Parathyroid adenoma (tissue), 2 donors: ENCODE results near the gene ZNF100.
"Not testable (repeated sequence)": the region's sequence is repeated elsewhere in the genome, so short reads cannot be mapped to it uniquely, and the experiment has no call there.

Experiments
- H2AFZ ChIP-seq: fragments of 300-600 bp; sonication (generic); one replicate; pipeline ENCODE4 v1.7.0; 2017; ENCODE audit warnings: antibody characterized with exemption, mild to moderate bottlenecking
- H3K27ac ChIP-seq: fragments of 300-600 bp; sonication (generic); one replicate; pipeline ENCODE4 v1.7.0; 2017
- H3K27me3 ChIP-seq: fragments of 300-600 bp; sonication (generic); one replicate; pipeline ENCODE4 v1.7.0; 2017; ENCODE audit warnings: low read length; ENCODE audit not compliant: control insufficient read depth, insufficient read depth
- H3K36me3 ChIP-seq: fragments of 300-600 bp; sonication (generic); one replicate; pipeline ENCODE4 v1.7.0; 2017; ENCODE audit warnings: low read length; ENCODE audit not compliant: control insufficient read depth, insufficient read depth
- H3K4me1 ChIP-seq: fragments of 300-600 bp; sonication (generic); one replicate; pipeline ENCODE4 v1.7.0; 2017; ENCODE audit warnings: control low read depth
- H3K4me2 ChIP-seq: fragments of 300-600 bp; sonication (generic); one replicate; pipeline ENCODE4 v1.7.0; 2017; ENCODE audit warnings: low read length
- H3K4me3 ChIP-seq: fragments of 300-600 bp; sonication (generic); one replicate; pipeline ENCODE4 v1.7.0; 2017; ENCODE audit warnings: low read depth, low read length
- H3K79me2 ChIP-seq: fragments of 300-600 bp; sonication (generic); one replicate; pipeline ENCODE4 v1.7.0; 2017; ENCODE audit warnings: control low read depth
- H3K9ac ChIP-seq: fragments of 300-600 bp; sonication (generic); one replicate; pipeline ENCODE4 v1.7.0; 2017; ENCODE audit warnings: mild to moderate bottlenecking
- H3K9me3 ChIP-seq: fragments of 300-600 bp; sonication (generic); one replicate; pipeline ENCODE4 v1.7.0; 2017; ENCODE audit warnings: low read length; ENCODE audit not compliant: control insufficient read depth
- CTCF ChIP-seq: fragments of 300-600 bp; sonication (generic); IDR thresholded peaks from one replicate; pipeline ENCODE4 v1.7.0; 2017; ENCODE audit warnings: antibody characterized with exemption, mild to moderate bottlenecking
- donor health status: primary hyperparathyroidism.

The ZNF100 gene

DNA sequence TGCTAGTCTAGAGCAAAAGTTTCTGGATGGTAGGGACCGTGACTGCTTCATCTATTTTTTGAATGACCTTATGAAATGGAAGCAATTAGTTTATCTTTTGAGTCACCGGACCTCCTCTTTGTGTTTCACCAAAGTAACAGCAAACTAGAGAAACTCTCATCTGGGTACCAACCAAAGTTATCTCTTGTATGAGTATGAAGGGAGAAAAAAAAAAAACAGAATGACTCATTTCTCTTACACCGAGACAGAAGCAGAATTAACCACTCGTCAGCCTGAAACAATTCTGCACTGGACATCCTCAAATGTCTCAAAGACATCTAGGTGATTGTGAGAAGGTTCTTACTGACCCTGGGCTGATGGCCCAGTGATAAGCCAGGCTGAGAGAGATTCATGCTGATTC lies 18.3 kb downstream of the ZNF100 start:
- Histone ChIP-seq H3K4me1 (no peaks in the 10 kb centered on the region), H3K27ac (no peak overlapping the region), H3K4me3 (no peak overlapping the region), H3K4me2 (no peak overlapping the region), H3K27me3 (no peaks in the 10 kb centered on the region), H2AFZ (no peak overlapping the region), H3K9me3 (no peaks in the 10 kb centered on the region), H3K79me2 (peaks cover 10% of the 10 kb centered on the region), H3K36me3 (no peaks in the 10 kb centered on the region), H3K9ac (no peak overlapping the region)
- TF ChIP-seq CTCF: no peak

GRCh38 chr19:21748088-21748487 lies 19.3 kb downstream of the ZNF100 start:
- no peak for TF ChIP-seq CTCF
- Histone ChIP-seq H3K27me3 (no peaks in the 10 kb centered on the region), H3K79me2 (peaks cover 10% of the 10 kb centered on the region), H2AFZ (no peak overlapping the region), H3K4me3 (no peak overlapping the region), H3K27ac (no peak overlapping the region), H3K9me3 (no peaks in the 10 kb centered on the region), H3K4me2 (no peak overlapping the region), H3K4me1 (no peaks in the 10 kb centered on the region), H3K9ac (no peak overlapping the region), H3K36me3 (no peaks in the 10 kb centered on the region)

DNA sequence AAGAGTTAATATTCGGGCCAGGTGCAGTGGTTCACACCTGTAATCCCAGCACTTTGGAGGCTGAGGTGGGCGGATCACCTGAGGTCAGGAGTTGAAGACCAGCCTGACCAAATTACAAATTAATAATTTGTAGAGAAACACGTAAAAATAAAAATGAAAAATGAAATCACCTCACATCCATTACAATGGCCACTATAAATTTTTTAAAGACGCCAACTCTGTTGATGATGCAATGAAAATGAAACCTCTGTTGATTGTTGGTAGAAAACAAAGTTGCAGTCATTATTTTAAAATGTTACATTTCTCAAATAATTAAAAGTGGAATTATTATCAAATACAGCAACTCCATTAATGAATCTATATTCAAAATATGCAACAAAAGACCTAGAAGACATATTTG lies 26.8 kb downstream of the ZNF100 start:
- H3K27me3 ChIP-seq: no peaks in the 10 kb centered on the region
- no peak overlapping the region for H3K27ac ChIP-seq
- no peaks in the 10 kb centered on the region for H3K4me1 ChIP-seq
- H3K9ac ChIP-seq: no peak overlapping the region
- no peak overlapping the region for H3K4me2 ChIP-seq
- H2AFZ ChIP-seq: no peak overlapping the region
- no peaks in the 10 kb centered on the region for H3K36me3 ChIP-seq
- no peak for TF ChIP-seq CTCF
- no peak overlapping the region for H3K4me3 ChIP-seq
- peaks cover 1% of the 10 kb centered on the region for H3K79me2 ChIP-seq
- H3K9me3 ChIP-seq: no peaks in the 10 kb centered on the region

- H3K4me1 ChIP-seq, H3K4me3 ChIP-seq, H3K36me3 ChIP-seq, H2AFZ ChIP-seq, H3K27ac ChIP-seq, H3K27me3 ChIP-seq, H3K79me2 ChIP-seq, H3K9me3 ChIP-seq, H3K9ac ChIP-seq, H3K4me2 ChIP-seq: not testable (repeated sequence)
Observed at GRCh38 chr19:21726942-21727747, 40.2 kb downstream of the ZNF100 start.

GRCh38 chr19:21713761-21714160 lies 53.6 kb downstream of the ZNF100 start:
- no peak overlapping the region for H3K4me3 ChIP-seq
- H3K36me3 ChIP-seq: no peaks in the 10 kb centered on the region
- no peak overlapping the region for H3K4me2 ChIP-seq
- no peak overlapping the region for H3K27ac ChIP-seq
- no peaks in the 10 kb centered on the region for H3K4me1 ChIP-seq
- no peaks in the 10 kb centered on the region for H3K9me3 ChIP-seq
- no peaks in the 10 kb centered on the region for H3K79me2 ChIP-seq
- H3K9ac ChIP-seq: no peak overlapping the region
- TF ChIP-seq CTCF: no peak
- no peaks in the 10 kb centered on the region for H3K27me3 ChIP-seq
- H2AFZ ChIP-seq: no peak overlapping the region
